ENCODE results near the gene KLF17.
"Not testable (repeated sequence)": the region's sequence is repeated elsewhere in the genome, so short reads cannot be mapped to it uniquely, and the experiment has no call there.

GRCh38 chr1:44139565-44139964 lies 20.9 kb downstream of the KLF17 start:
- TF ChIP-seq EZH2phosphoT487 (IDR thresholded peaks at IDR 0.05; ENCODE audit: borderline replicate concordance, low read length); CTCF (IDR thresholded peaks at IDR 0.05; ENCODE audit: low read depth, low read length, poor library complexity, severe bottlenecking): not testable (repeated sequence)
